Measurements from ENCODE around the gene PIN1. TPM values are rescaled to one million over a fixed set of nuclear protein-coding genes. Genes with fewer than 3 reads are reported as not detected.

The PIN1 gene
- total RNA-seq, 4 donors from 2014 or later: 83.9 to 111 (median 93.4) TPM

GRCh38 chr19:9862938-9863337 is 27.8 kb downstream of the PIN1 start:
- Histone ChIP-seq H3K4me1 (no peaks in the 10 kb centered on the region), H3K4me3 (no peak overlapping the region), H3K27me3 (no peaks in the 10 kb centered on the region), H3K36me3 (no peaks in the 10 kb centered on the region), H3K27ac (no peak overlapping the region), H3K9me3 (no peaks in the 10 kb centered on the region)
- in situ Hi-C loops (cut with MboI; ENCODE audit: low sequenced_read_pairs in 4 of 4): no loop called here
- intact Hi-C loops (cut with DNase I; ENCODE audit: low total_unique reads): no loop called here
- TF ChIP-seq CTCF (IDR thresholded peaks at IDR 0.05 in 4 of 5, conservative IDR thresholded peaks at IDR 0.05 in 1 of 5): no peak
- TF ChIP-seq POLR2A (IDR thresholded peaks at IDR 0.05): no peak
- no peak for ATAC-seq
- no peak for DNase-seq

GRCh38 chr19:9863759-9864158 is 28.6 kb downstream of the PIN1 start:
- no peaks in the 10 kb centered on the region for H3K9me3 ChIP-seq
- in situ Hi-C loops (cut with MboI; ENCODE audit: low sequenced_read_pairs in 4 of 4) (no loop called here), intact Hi-C loops (cut with DNase I; ENCODE audit: low total_unique reads) (no loop called here)
- H3K4me3 ChIP-seq: no peak overlapping the region
- H3K4me1 ChIP-seq: no peaks in the 10 kb centered on the region
- DNase-seq (no peak), ATAC-seq (no peak)
- no peaks in the 10 kb centered on the region for H3K36me3 ChIP-seq
- no peaks in the 10 kb centered on the region for H3K27me3 ChIP-seq
- no peak for TF ChIP-seq POLR2A (IDR thresholded peaks at IDR 0.05)
- TF ChIP-seq CTCF (IDR thresholded peaks at IDR 0.05 in 4 of 5, conservative IDR thresholded peaks at IDR 0.05 in 1 of 5): no peak
- no peak overlapping the region for H3K27ac ChIP-seq

GRCh38 chr19:9865732-9866501 is 30.8 kb downstream of the PIN1 start:
- ATAC-seq (no peak), DNase-seq (no peak)
- Histone ChIP-seq H3K4me1 (no peaks in the 10 kb centered on the region), H3K27ac (no peak overlapping the region), H3K9me3 (no peaks in the 10 kb centered on the region), H3K36me3 (no peaks in the 10 kb centered on the region), H3K4me3 (no peak overlapping the region), H3K27me3 (no peaks in the 10 kb centered on the region)
- intact Hi-C loops (cut with DNase I; ENCODE audit: low total_unique reads) (no loop called here), in situ Hi-C loops (cut with MboI; ENCODE audit: low sequenced_read_pairs in 4 of 4) (no loop called here)
- TF ChIP-seq POLR2A (IDR thresholded peaks at IDR 0.05) (no peak), CTCF (IDR thresholded peaks at IDR 0.05 in 4 of 5, conservative IDR thresholded peaks at IDR 0.05 in 1 of 5) (no peak)

- H3K27me3 ChIP-seq: no peaks in the 10 kb centered on the region
- H3K4me3 ChIP-seq: no peak overlapping the region
- ATAC-seq (no peak), DNase-seq (no peak)
- no peaks in the 10 kb centered on the region for H3K36me3 ChIP-seq
- H3K4me1 ChIP-seq: no peaks in the 10 kb centered on the region
- in situ Hi-C loops (cut with MboI; ENCODE audit: low sequenced_read_pairs in 4 of 4) (no loop called here), intact Hi-C loops (cut with DNase I; ENCODE audit: low total_unique reads) (no loop called here)
- no peaks in the 10 kb centered on the region for H3K9me3 ChIP-seq
- no peak for TF ChIP-seq POLR2A (IDR thresholded peaks at IDR 0.05)
- no peak for TF ChIP-seq CTCF (IDR thresholded peaks at IDR 0.05 in 4 of 5, conservative IDR thresholded peaks at IDR 0.05 in 1 of 5)
- no peak overlapping the region for H3K27ac ChIP-seq
These were observed 34.0 kb downstream of the PIN1 start for GRCh38 chr19:9868983-9869617.
